WTC11 (cell line): ENCODE data around the gene ALOXE3. TPM values are rescaled to one million over a fixed set of nuclear protein-coding genes. Genes with fewer than 3 reads are reported as not detected.

ENCODE experiments used
- ATAC-seq: fragments of 200-7000 bp; cut with Tn5 transposase; 2 replicates; pipeline ENCODE4 v1.10.0; 2021; ENCODE audit warnings: mild to moderate bottlenecking, moderate library complexity
- CTCF ChIA-PET: fragments of 300-600 bp; sonication (Branson Sonifier 250); formaldehyde crosslinking; loops from one replicate; lab custom pipeline; 2021; ENCODE audit warnings: antibody characterized with exemption; lab: Charles Lee
- POLR2A ChIA-PET: fragments of 350-600 bp; sonication (Branson Sonifier 250); formaldehyde crosslinking; loops from one replicate; lab custom pipeline; 2021; ENCODE audit warnings: antibody characterized with exemption; lab: Charles Lee
- DNase-seq: peaks from one replicate; pipeline ENCODE4 v3.0.0; 2021; ENCODE audit warnings: low spot score
- H3K27ac Mint-ChIP-seq: 2 replicates; pipeline ENCODE4 v1.8.0; 2021; ENCODE audit warnings: mixed read lengths
- H3K27me3 Mint-ChIP-seq: 2 replicates; pipeline ENCODE4 v1.8.0; 2021; ENCODE audit warnings: low read depth, mild to moderate bottlenecking, moderate library complexity, mixed read lengths
- H3K36me3 Mint-ChIP-seq: 2 replicates; pipeline ENCODE4 v1.8.0; 2021; ENCODE audit warnings: mixed read lengths
- H3K4me1 Mint-ChIP-seq: 2 replicates; pipeline ENCODE4 v1.8.0; 2022; ENCODE audit warnings: mixed read lengths
- H3K4me3 Mint-ChIP-seq: 2 replicates; pipeline ENCODE4 v1.8.0; 2021; ENCODE audit warnings: mild to moderate bottlenecking, moderate library complexity, mixed read lengths
- H3K9me3 Mint-ChIP-seq: 2 replicates; pipeline ENCODE4 v1.8.0; 2021; ENCODE audit warnings: mixed read lengths
- ARID4B ChIP-seq: sonication (generic); formaldehyde crosslinking; IDR thresholded peaks from 2 replicates; pipeline ENCODE4 v1.8.0; 2023; ENCODE audit warnings: missing genetic modification reagents, mild to moderate bottlenecking, borderline replicate concordance
- CBFB ChIP-seq: sonication (generic); formaldehyde crosslinking; IDR thresholded peaks from 2 replicates; pipeline ENCODE4 v1.8.1; 2022; ENCODE audit warnings: mild to moderate bottlenecking, low read depth, missing genetic modification reagents
- CREM ChIP-seq: sonication (generic); formaldehyde crosslinking; IDR thresholded peaks from 2 replicates; pipeline ENCODE4 v1.8.1; 2022; ENCODE audit warnings: mild to moderate bottlenecking, missing genetic modification reagents, moderate library complexity
- E2F1 ChIP-seq: sonication (generic); formaldehyde crosslinking; IDR thresholded peaks from 2 replicates; pipeline ENCODE4 v1.8.0; 2022; ENCODE audit warnings: mild to moderate bottlenecking, missing genetic modification reagents
- ELF4 ChIP-seq: sonication (generic); formaldehyde crosslinking; IDR thresholded peaks from 2 replicates; pipeline ENCODE4 v1.8.1; 2022; ENCODE audit warnings: low read depth, mild to moderate bottlenecking, moderate library complexity, missing genetic modification reagents
- EMX1 ChIP-seq: fragments of 250-450 bp; sonication (Bioruptor Pico); IDR thresholded peaks from 2 replicates; pipeline ENCODE4 v1.8.0; 2021; ENCODE audit warnings: mild to moderate bottlenecking
- ESRRA ChIP-seq: sonication (generic); formaldehyde crosslinking; IDR thresholded peaks from 2 replicates; pipeline ENCODE4 v1.8.1; 2022; ENCODE audit warnings: mild to moderate bottlenecking, missing genetic modification reagents, borderline replicate concordance
- GTF2I ChIP-seq: fragments of 250-450 bp; sonication (Bioruptor Pico); conservative IDR thresholded peaks from 2 replicates; pipeline ENCODE4 v1.4.0; 2021; ENCODE audit warnings: mild to moderate bottlenecking
- JAZF1 ChIP-seq: fragments of 250-450 bp; sonication (Bioruptor Pico); IDR thresholded peaks from 2 replicates; pipeline ENCODE4 v1.9.0; 2021; ENCODE audit warnings: moderate library complexity, mild to moderate bottlenecking, inconsistent platforms
- MAX ChIP-seq: sonication (generic); formaldehyde crosslinking; IDR thresholded peaks from 2 replicates; pipeline ENCODE4 v1.8.0; 2022; ENCODE audit warnings: mild to moderate bottlenecking, missing genetic modification reagents
- MLX ChIP-seq: sonication (generic); formaldehyde crosslinking; IDR thresholded peaks from 2 replicates; pipeline ENCODE4 v1.8.1; 2023; ENCODE audit warnings: mild to moderate bottlenecking, missing genetic modification reagents, moderate library complexity
- NR1H2 ChIP-seq: sonication (generic); formaldehyde crosslinking; IDR thresholded peaks from 2 replicates; pipeline ENCODE4 v1.9.0; 2021; ENCODE audit warnings: mild to moderate bottlenecking, moderate library complexity, missing genetic modification reagents
- NR2C2 ChIP-seq: sonication (generic); formaldehyde crosslinking; IDR thresholded peaks from 2 replicates; pipeline ENCODE4 v1.8.0; 2022; ENCODE audit warnings: mild to moderate bottlenecking, missing genetic modification reagents
- PRRX2 ChIP-seq: fragments of 250-450 bp; sonication (Bioruptor Pico); IDR thresholded peaks from 2 replicates; pipeline ENCODE4 v1.8.0; 2021; ENCODE audit warnings: mild to moderate bottlenecking
- RORB ChIP-seq: fragments of 250-450 bp; sonication (Bioruptor Pico); IDR thresholded peaks from 2 replicates; pipeline ENCODE4 v1.9.0; 2021; ENCODE audit warnings: mild to moderate bottlenecking
- SOX15 ChIP-seq: fragments of 250-450 bp; sonication (Bioruptor Pico); IDR thresholded peaks from 2 replicates; pipeline ENCODE4 v1.9.0; 2021; ENCODE audit warnings: mild to moderate bottlenecking
- ZNF121 ChIP-seq: sonication (generic); formaldehyde crosslinking; IDR thresholded peaks from 2 replicates; pipeline ENCODE4 v1.8.0; 2023; ENCODE audit warnings: missing genetic modification reagents
- ZNF138 ChIP-seq: sonication (generic); formaldehyde crosslinking; conservative IDR thresholded peaks from 2 replicates; pipeline ENCODE4 v1.8.1; 2022; ENCODE audit warnings: mild to moderate bottlenecking, moderate library complexity, missing genetic modification reagents
- ZNF281 ChIP-seq: sonication (generic); formaldehyde crosslinking; IDR thresholded peaks from 2 replicates; pipeline ENCODE4 v1.8.0; 2023; ENCODE audit warnings: mild to moderate bottlenecking, missing genetic modification reagents
- ZSCAN18 ChIP-seq: fragments of 250-450 bp; sonication (Bioruptor Pico); IDR thresholded peaks from 2 replicates; pipeline ENCODE4 v2.1.2; 2022; ENCODE audit warnings: mild to moderate bottlenecking, moderate library complexity
- total RNA-seq: library from RNA; stranded (reverse); gene quantifications from 3 replicates; pipeline ENCODE4 v1.2.3, GENCODE V29; 2021

Gene ALOXE3
- total RNA-seq, 1 experiment from 2014 or later, result 0.81 TPM

- no peak for TF ChIP-seq RORB (CRISPR knock-in tag)
- no peak for TF ChIP-seq MAX (CRISPR knock-in tag)
- TF ChIP-seq ESRRA (CRISPR knock-in tag), result no peak
Measured at GRCh38 chr17:8131844-8132441, 13.6 kb upstream of the ALOXE3 start (continued).

- Mint-ChIP-seq H3K27me3 (peaks cover 68% of the 10 kb centered on the region), H3K27ac (no peak overlapping the region), H3K9me3 (no peaks in the 10 kb centered on the region), H3K4me3 (no peak overlapping the region), H3K4me1 (peaks cover 23% of the 10 kb centered on the region), H3K36me3 (no peaks in the 10 kb centered on the region)
- TF ChIP-seq ZNF281, result no peak
- no peak for TF ChIP-seq ZSCAN18 (CRISPR knock-in tag)
- no peak for TF ChIP-seq GTF2I
- TF ChIP-seq CREM (CRISPR knock-in tag), result no peak
- no peak for TF ChIP-seq ARID4B (CRISPR knock-in tag)
- TF ChIP-seq SOX15 (CRISPR knock-in tag), result no peak
- TF ChIP-seq EMX1, result no peak
- TF ChIP-seq ZNF138, result no peak
- no peak for TF ChIP-seq JAZF1 (CRISPR knock-in tag)
- TF ChIP-seq E2F1 (CRISPR knock-in tag), result no peak
- TF ChIP-seq NR1H2 (CRISPR knock-in tag), result no peak
- no peak for TF ChIP-seq PRRX2 (CRISPR knock-in tag)
- TF ChIP-seq MAX (CRISPR knock-in tag), result no peak
- no peak for TF ChIP-seq NR2C2 (CRISPR knock-in tag)
- no peak for TF ChIP-seq ELF4 (CRISPR knock-in tag)
- no peak for TF ChIP-seq CBFB (CRISPR knock-in tag)
- no peak for TF ChIP-seq MLX (CRISPR knock-in tag)
- no peak for TF ChIP-seq ZNF121 (CRISPR knock-in tag)
- ATAC-seq, result no peak
- CTCF ChIA-PET, result interaction anchor here (1.2 kb wide), 2 partner anchors 9 to 55 kb away, joined by 4 to 6 read pairs; no protein-coding TSS in a partner anchor
- no peak for DNase-seq
- POLR2A ChIA-PET, result no interaction called here
Measured at GRCh38 chr17:8128125-8128784, 9.9 kb upstream of the ALOXE3 start.
